GM12878 (cell line): Measurements from ENCODE around the gene SPTLC2. TPM values are rescaled to one million over a fixed set of nuclear protein-coding genes. Genes with fewer than 3 reads are reported as not detected.

Source experiments
- ATAC-seq: fragments of 200-7000 bp; cut with Tn5 transposase; 3 replicates; pipeline ENCODE4 v1.9.1; 2020; ENCODE audit warnings: mild to moderate bottlenecking, moderate library complexity
- BruUV-seq: library from RNA; stranded (reverse); fragments of 400-500 nt; replicated peaks from 2 replicates; lab custom pipeline; 2021; lab: Mats Ljungman, UMichigan
- CTCF ChIA-PET: fragments of 300-600 bp; sonication (Branson Sonifier 250); formaldehyde crosslinking; extraction: SDS; loops from one replicate; lab custom pipeline; 2021; ENCODE audit warnings: inconsistent platforms; lab: Yijun Ruan, JAX
- POLR2A ChIA-PET: fragments of 350-600 bp; formaldehyde crosslinking; extraction: SDS; loops from one replicate; lab custom pipeline; 2021; ENCODE audit warnings: inconsistent platforms; lab: Charles Lee
- RAD21 ChIA-PET: fragments of 300-600 bp; sonication (Branson Sonifier 250); formaldehyde crosslinking; loops from one replicate; lab custom pipeline; 2023; ENCODE audit warnings: antibody characterized with exemption; ENCODE audit not compliant: unreplicated experiment; lab: Charles Lee
- SMC1A ChIA-PET: fragments of 300-600 bp; sonication (Branson Sonifier 250); formaldehyde crosslinking; loops from one replicate; lab custom pipeline; 2023; ENCODE audit not compliant: unreplicated experiment, uncharacterized antibody; lab: Charles Lee
- DNase-seq: peaks from one replicate; pipeline ENCODE4 v3.0.0-alpha.2; 2011; ENCODE audit warnings: low read depth, low spot score
- FAIRE-seq: peaks from 3 replicates; lab custom pipeline; 2011; peaks lifted over from hg19 to GRCh38; lab: Jason Lieb, UNC
- H2AFZ ChIP-seq: 2 replicates; pipeline ENCODE4 v1.6.0; 2011; ENCODE audit warnings: low read depth, low read length, control low read depth; ENCODE audit not compliant: control insufficient read depth
- H3K27ac ChIP-seq: 2 replicates; pipeline ENCODE4 v1.5.1; 2011; ENCODE audit warnings: control low read depth; ENCODE audit not compliant: control insufficient read depth, insufficient read depth
- H3K27me3 ChIP-seq, 2 experiments: replicated peaks in 1 of 2; 2 replicates each; pipeline versions ENCODE4 v1.6.0 to v1.6.1; 2011; ENCODE audit warnings: low read length in 1 of 2; ENCODE audit not compliant: control insufficient read depth in 2 of 2, insufficient read depth in 2 of 2
- H3K36me3 ChIP-seq, 2 experiments: 2 replicates each; pipeline ENCODE4 v1.5.1; 2011; ENCODE audit warnings: low read length in 1 of 2; ENCODE audit not compliant: control insufficient read depth in 2 of 2, insufficient read depth in 2 of 2
- H3K4me1 ChIP-seq: 2 replicates; pipeline ENCODE4 v1.6.1; 2011; ENCODE audit warnings: mild to moderate bottlenecking, low read length, moderate library complexity, mixed read lengths; ENCODE audit not compliant: control insufficient read depth, insufficient read depth
- H3K4me2 ChIP-seq: 2 replicates; pipeline ENCODE4 v1.6.0; 2011; ENCODE audit warnings: control low read depth; ENCODE audit not compliant: control insufficient read depth, insufficient read depth
- H3K4me3 ChIP-seq: fragments of 200-600 bp; sonication (generic); 2 replicates; pipeline ENCODE4 v1.5.1; 2016
- H3K79me2 ChIP-seq: 2 replicates; pipeline ENCODE4 v1.6.0; 2011; ENCODE audit warnings: low read length; ENCODE audit not compliant: control insufficient read depth, insufficient read depth
- H3K9ac ChIP-seq: 2 replicates; pipeline ENCODE4 v1.8.0; 2011; ENCODE audit warnings: low read length, control low read depth, mixed read lengths; ENCODE audit not compliant: control insufficient read depth, insufficient read depth
- H3K9me3 ChIP-seq: replicated peaks from 3 replicates; pipeline ENCODE4 v1.5.1; 2011; ENCODE audit warnings: mild to moderate bottlenecking, low read length; ENCODE audit not compliant: control insufficient read depth, insufficient read depth
- H4K20me1 ChIP-seq: 2 replicates; pipeline ENCODE4 v1.6.0; 2011; ENCODE audit not compliant: control insufficient read depth, insufficient read depth
- ATF7 ChIP-seq: fragments of 450-650 bp; IDR thresholded peaks from 2 replicates; pipeline ENCODE4 v1.6.1; 2016; ENCODE audit warnings: low read depth, mild to moderate bottlenecking
- BACH1 ChIP-seq: fragments of 450-650 bp; IDR thresholded peaks from 2 replicates; pipeline ENCODE4 v1.6.1; 2017; ENCODE audit warnings: mild to moderate bottlenecking, borderline replicate concordance
- EP300 ChIP-seq, 2 experiments: fragments of 150-350 bp in 1 of 2; IDR thresholded peaks; 2 replicates each; pipeline ENCODE4 v1.6.1; 2011 to 2012; ENCODE audit warnings: low read depth in 2 of 2, low read length in 2 of 2, borderline replicate concordance in 1 of 2, improper control_type of control experiment in 1 of 2, inconsistent platforms in 1 of 2; ENCODE audit not compliant: control insufficient read depth in 1 of 2
- FOS ChIP-seq: IDR thresholded peaks from 3 replicates; pipeline ENCODE4 v1.6.1; 2011; ENCODE audit warnings: borderline replicate concordance; ENCODE audit not compliant: insufficient read length; ENCODE audit errors: extremely low read depth
- GABPA ChIP-seq: IDR thresholded peaks from 2 replicates; pipeline ENCODE4 v1.6.1; 2014; ENCODE audit warnings: antibody characterized with exemption, low read depth, mild to moderate bottlenecking, inconsistent platforms
- MEF2A ChIP-seq: IDR thresholded peaks from 2 replicates; pipeline ENCODE4 v1.6.1; 2011; ENCODE audit warnings: low read depth, mild to moderate bottlenecking, low read length, moderate library complexity; ENCODE audit not compliant: insufficient read depth
- PAX8 ChIP-seq: fragments of 450-650 bp; IDR thresholded peaks from 2 replicates; pipeline ENCODE4 v1.6.1; 2017; ENCODE audit warnings: mild to moderate bottlenecking, moderate library complexity
- POLR2AphosphoS2 ChIP-seq: IDR thresholded peaks from 2 replicates; pipeline ENCODE4 v1.6.1; 2011; ENCODE audit warnings: low read depth, mild to moderate bottlenecking, low read length, improper control_type of control experiment, moderate library complexity
- RBBP5 ChIP-seq: fragments of 200-600 bp; sonication (generic); conservative IDR thresholded peaks from 2 replicates; pipeline ENCODE4 v1.6.1; 2016
- RFX5 ChIP-seq: IDR thresholded peaks from 2 replicates; pipeline ENCODE4 v1.6.1; 2011; ENCODE audit warnings: low read depth, low read length, improper control_type of control experiment
- RUNX3 ChIP-seq: IDR thresholded peaks from 2 replicates; pipeline ENCODE4 v1.6.1; 2012; ENCODE audit warnings: low read length, inconsistent platforms
- SKIL ChIP-seq: fragments of 450-650 bp; IDR thresholded peaks from 2 replicates; pipeline ENCODE4 v1.6.1; 2017; ENCODE audit warnings: mild to moderate bottlenecking, low read depth, inconsistent platforms; ENCODE audit not compliant: poor library complexity, severe bottlenecking
- SRF ChIP-seq, 2 experiments: IDR thresholded peaks; 2 replicates each; pipeline ENCODE4 v1.6.1; 2011; ENCODE audit warnings: low read depth in 2 of 2, low read length in 2 of 2, mild to moderate bottlenecking in 1 of 2, moderate library complexity in 1 of 2
- STAT3 ChIP-seq: IDR thresholded peaks from 2 replicates; pipeline ENCODE4 v1.6.1; 2011; ENCODE audit warnings: low read depth, low read length, improper control_type of control experiment
- SUPT20H ChIP-seq: IDR thresholded peaks from 2 replicates; pipeline ENCODE4 v1.6.1; 2011; ENCODE audit warnings: low read depth, mild to moderate bottlenecking, low read length, moderate library complexity, borderline replicate concordance; ENCODE audit not compliant: control insufficient read depth
- TCF12 ChIP-seq: IDR thresholded peaks from 2 replicates; pipeline ENCODE4 v1.6.1; 2011; ENCODE audit warnings: low read depth, mild to moderate bottlenecking, low read length
- TCF7 ChIP-seq: IDR thresholded peaks from 2 replicates; pipeline ENCODE4 v1.6.1; 2014; ENCODE audit warnings: antibody characterized with exemption, borderline replicate concordance
- ZBED1 ChIP-seq: IDR thresholded peaks from 2 replicates; pipeline ENCODE4 v1.6.1; 2016; ENCODE audit warnings: borderline replicate concordance
- ZNF217 ChIP-seq: fragments of 450-650 bp; IDR thresholded peaks from 2 replicates; pipeline ENCODE4 v1.6.1; 2017; ENCODE audit warnings: antibody characterized with exemption, mild to moderate bottlenecking
- ZNF24 ChIP-seq: fragments of 450-650 bp; IDR thresholded peaks from 2 replicates; pipeline ENCODE4 v1.6.1; 2017; ENCODE audit warnings: antibody characterized with exemption, mild to moderate bottlenecking
- WGBS: methylation state at CpG from one replicate; pipeline ENCODE4 v1.1.6; 2016; ENCODE audit warnings: low lambda C conversion rate; ENCODE audit not compliant: insufficient replicate concordance, insufficient coverage; ENCODE audit errors: missing lambda C conversion rate; 5-methylcytosine and 5-hydroxymethylcytosine counted together
- in situ Hi-C: fragments of 300-500 bp; cut with MboI; formaldehyde crosslinking; loops from 9 replicates; pipeline ENCODE4 v1.14.3; 2018; ENCODE audit warnings: mixed read lengths
- intact Hi-C: fragments of 100-400 bp; cut with micrococcal nuclease; formaldehyde crosslinking; loops from one replicate; pipeline ENCODE4 v1.14.2; 2022; ENCODE audit not compliant: unreplicated experiment
- polyA plus RNA-seq, 11 experiments: library from polyadenylated mRNA; depleted of rRNA in 4 of 11; unstranded in 6 of 11; stranded (reverse) in 5 of 11; fragments of >200 nt; fragmentation: Nextera tagmentation in 4 of 11; fragmentation: Illumina TruSeq in 1 of 11; extraction: Ambion mirVana in 4 of 11; extraction: Trizol in 1 of 11; gene quantifications; 1 replicate in 1 of 11; 2 replicates in 10 of 11; pipeline versions ENCODE4 v1.2.1 to v1.2.3, GENCODE V29; 2011 to 2016; ENCODE audit warnings: inconsistent platforms in 2 of 11, missing spikeins in 2 of 11, low read depth in 1 of 11
- total RNA-seq, 4 experiments: library from RNA; depleted of rRNA in 3 of 4; stranded (reverse); fragments of >200 nt in 3 of 4; fragmentation: Illumina TruSeq in 1 of 4; extraction: Trizol in 1 of 4; gene quantifications; 2 replicates each; pipeline versions ENCODE4 v1.2.1 to v1.2.3, GENCODE V29; 2013 to 2021
- TF ChIP-seq, protein P1 (sequence below): IDR thresholded peaks from 2 replicates; pipeline ENCODE4 v1.6.1; 2011; ENCODE audit warnings: low read depth, mild to moderate bottlenecking, low read length, moderate library complexity, borderline replicate concordance; ENCODE audit errors: extremely low read depth
- TF ChIP-seq, protein P2 (sequence below): IDR thresholded peaks from 2 replicates; pipeline ENCODE4 v1.6.1; 2012; ENCODE audit warnings: low read length, inconsistent platforms

The SPTLC2 gene
- total and polyA plus RNA-seq, 10 of the 15 experiments (the other 5 are each of a cell fraction or from before 2014, with no cell fraction given): 6.9 to 35.1 (median 19.7) TPM

GRCh38 chr14:77573964-77574363 is 42.5 kb downstream of the SPTLC2 start (continued):
- TF ChIP-seq SKIL (no peak), ATF7 (no peak), EP300 (IDR thresholded peaks at IDR 0.05; ENCODE audit: borderline replicate concordance in 1 of 2, control insufficient read depth in 1 of 2, low read depth in 2 of 2, low read length in 2 of 2) (no peak), GABPA (no peak)

- RAD21 ChIA-PET: no interaction called here
- Histone ChIP-seq H3K4me1 (no peaks in the 10 kb centered on the region), H3K36me3 (peaks cover 1 to 10% of the 10 kb centered on the region in 2 experiments; a peak in 2 of 4 replicates), H3K27me3 (no peaks in the 10 kb centered on the region), H3K9ac (no peak overlapping the region), H3K9me3 (no peaks in the 10 kb centered on the region), H3K4me3 (no peak overlapping the region), H3K4me2 (no peak overlapping the region), H2AFZ (no peak overlapping the region), H3K79me2 (no peaks in the 10 kb centered on the region), H3K27ac (no peak overlapping the region), H4K20me1 (no peaks in the 10 kb centered on the region)
- POLR2A ChIA-PET: no interaction called here
- 74% methylated on average over 6 of the region's 6 CpGs for WGBS
- DNase-seq (no peak), FAIRE-seq (no peak), ATAC-seq (no peak)
- in situ Hi-C loops: no loop called here
- no TSS peak for BruUV-seq
- SMC1A ChIA-PET: interaction anchor here (0.6 to 2.2 kb wide), 2 partner anchors 37 to 344 kb away, joined by 3 to 7 read pairs; no protein-coding TSS in a partner anchor
- intact Hi-C loops: no loop called here
- CTCF ChIA-PET: interaction anchor here (1.1 kb wide), 1 partner anchor 20 kb away, joined by 3 read pairs; no protein-coding TSS in a partner anchor
- no peak for TF ChIP-seq TCF12
- no peak for TF ChIP-seq RUNX3
- no peak for TF ChIP-seq RFX5
- no peak for TF ChIP-seq MEF2A
- TF ChIP-seq BACH1: no peak
- TF ChIP-seq SRF (IDR thresholded peaks at IDR 0.05; ENCODE audit: low read depth in 2 of 2, low read length in 2 of 2): no peak
- no peak for TF ChIP-seq SUPT20H
- no peak for TF ChIP-seq ZNF217
- no peak for TF ChIP-seq FOS
- TF ChIP-seq STAT3: no peak
- no peak for TF ChIP-seq RBBP5
- TF ChIP-seq, protein P1, sequence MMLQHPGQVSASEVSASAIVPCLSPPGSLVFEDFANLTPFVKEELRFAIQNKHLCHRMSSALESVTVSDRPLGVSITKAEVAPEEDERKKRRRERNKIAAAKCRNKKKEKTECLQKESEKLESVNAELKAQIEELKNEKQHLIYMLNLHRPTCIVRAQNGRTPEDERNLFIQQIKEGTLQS: no peak
- TF ChIP-seq, protein P2, sequence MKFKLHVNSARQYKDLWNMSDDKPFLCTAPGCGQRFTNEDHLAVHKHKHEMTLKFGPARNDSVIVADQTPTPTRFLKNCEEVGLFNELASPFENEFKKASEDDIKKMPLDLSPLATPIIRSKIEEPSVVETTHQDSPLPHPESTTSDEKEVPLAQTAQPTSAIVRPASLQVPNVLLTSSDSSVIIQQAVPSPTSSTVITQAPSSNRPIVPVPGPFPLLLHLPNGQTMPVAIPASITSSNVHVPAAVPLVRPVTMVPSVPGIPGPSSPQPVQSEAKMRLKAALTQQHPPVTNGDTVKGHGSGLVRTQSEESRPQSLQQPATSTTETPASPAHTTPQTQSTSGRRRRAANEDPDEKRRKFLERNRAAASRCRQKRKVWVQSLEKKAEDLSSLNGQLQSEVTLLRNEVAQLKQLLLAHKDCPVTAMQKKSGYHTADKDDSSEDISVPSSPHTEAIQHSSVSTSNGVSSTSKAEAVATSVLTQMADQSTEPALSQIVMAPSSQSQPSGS: no peak
- TF ChIP-seq POLR2AphosphoS2: no peak
- no peak for TF ChIP-seq TCF7
- TF ChIP-seq ZBED1: no peak
- no peak for TF ChIP-seq ZNF24
- TF ChIP-seq PAX8: no peak
These were observed 45.6 kb downstream of the SPTLC2 start for GRCh38 chr14:77570706-77571268.
